Hair follicle dermal papilla cell (primary cell): Measurements from ENCODE around the gene PERM1. TPM values are rescaled to one million over a fixed set of nuclear protein-coding genes. Genes with fewer than 3 reads are reported as not detected.

Experiments
- small RNA-seq: library from RNA; depleted of rRNA; stranded (forward); fragments of <200 nt; gene quantifications from one replicate; pipeline ENCODE3, GENCODE V24; 2012
- total RNA-seq: library from RNA; depleted of rRNA; stranded (reverse); fragments of >200 nt; gene quantifications from 2 replicates; pipeline ENCODE4 v1.2.3, GENCODE V29; 2012

Gene PERM1
- total RNA-seq = not detected in 2 replicates

GRCh38 chr1:981955-982558, at the start of gene PERM1:
TSS of gene PERM1 (minus strand) at chr1:982093. CDS start at chr1:981029, 1,064 bp downstream.

GRCh38 chr1:1020000-1020404, 38.1 kb upstream of the PERM1 start, which contains the start of gene AGRN:
TSS of gene AGRN (plus strand) at chr1:1020120. CDS start at chr1:1020173, 53 bp downstream.

GRCh38 chr1:1013105-1013921, 31.4 kb upstream of the PERM1 start, which contains the start of gene ISG15:
TSS of gene ISG15 (plus strand) at chr1:1013497. CDS start at chr1:1013574, 77 bp downstream.

GRCh38 chr1:999725-1000356, 17.9 kb upstream of the PERM1 start, which contains the start of gene HES4:
TSS of gene HES4 (minus strand) at chr1:1000097. CDS start at chr1:999973, 124 bp downstream.

GRCh38 chr1:966135-966703, 15.7 kb downstream of the PERM1 start, which contains the start of gene PLEKHN1:
TSS of gene PLEKHN1 (plus strand) at chr1:966482. CDS start at chr1:966532, 50 bp downstream.

GRCh38 chr1:960363-961131, 21.3 kb downstream of the PERM1 start, which contains the start of gene KLHL17:
TSS of gene KLHL17 (plus strand) at chr1:960584. CDS start at chr1:960694, 110 bp downstream.

GRCh38 chr1:958823-959730, 22.8 kb downstream of the PERM1 start, which contains the start of gene NOC2L:
TSS of gene NOC2L (minus strand) at chr1:959256. CDS start at chr1:959240, 16 bp downstream.

Small RNAs within 50 kb of the gene (small RNA-seq; reads per million reads assigned to genes)
- not detected for gene AL645608.3

Other genes with a start within 250 kb of the PERM1 start
- gene SAMD11, start 58.2 kb downstream of the PERM1 start, total RNA-seq = 1.1 and 1.8 TPM in 2 replicates
- 50.6 and 52.7 TPM in 2 replicates for gene NOC2L, start 22.8 kb downstream of the PERM1 start, total RNA-seq
- gene KLHL17, start 21.5 kb downstream of the PERM1 start, total RNA-seq = 6.3 and 7.3 TPM in 2 replicates
- gene PLEKHN1, start 15.6 kb downstream of the PERM1 start, total RNA-seq = 0.49 and 0.65 TPM in 2 replicates
- gene HES4, start 18.0 kb upstream of the PERM1 start, total RNA-seq = 0.49 and 1.3 TPM in 2 replicates
- 97.5 and 108 TPM in 2 replicates for gene ISG15, start 31.4 kb upstream of the PERM1 start, total RNA-seq
- gene AGRN, start 38.0 kb upstream of the PERM1 start, total RNA-seq = 35.6 and 51.6 TPM in 2 replicates
- gene RNF223, start 92.2 kb upstream of the PERM1 start, total RNA-seq = not detected in 2 replicates
- gene C1orf159, start 134.0 kb upstream of the PERM1 start, total RNA-seq = 9.2 and 12.3 TPM in 2 replicates
- not detected in 2 replicates for gene TTLL10, start 191.8 kb upstream of the PERM1 start, total RNA-seq
- 0.16 TPM in 1 of 2 replicates, not detected in the other for gene TNFRSF18, start 224.5 kb upstream of the PERM1 start, total RNA-seq
- 0.24 TPM in 1 of 2 replicates, not detected in the other for gene TNFRSF4, start 232.1 kb upstream of the PERM1 start, total RNA-seq
- gene SDF4, start 249.9 kb upstream of the PERM1 start, total RNA-seq = 112 and 134 TPM in 2 replicates